Fibroblast of lung (primary cell): Measurements from ENCODE around the gene CHTF18. TPM values are rescaled to one million over a fixed set of nuclear protein-coding genes. Genes with fewer than 3 reads are reported as not detected.

ENCODE experiments used
- DNase-seq, 2 donors: peaks; one replicate each; pipeline versions ENCODE4 v3.0.0 to v3.0.0-alpha.2; 2010; ENCODE audit warnings: low read depth in 2 of 2
- H2AFZ ChIP-seq: 2 replicates; pipeline ENCODE4 v1.5.1; 2012; ENCODE audit warnings: low read length, control low read depth, inconsistent platforms
- H3K27ac ChIP-seq: 2 replicates; pipeline ENCODE4 v1.5.1; 2011; ENCODE audit warnings: low read length, control low read depth; ENCODE audit not compliant: insufficient read depth
- H3K27me3 ChIP-seq: 2 replicates; pipeline ENCODE4 v1.5.1; 2011; ENCODE audit warnings: mild to moderate bottlenecking, low read length; ENCODE audit not compliant: control insufficient read depth, insufficient read depth
- H3K36me3 ChIP-seq: 2 replicates; pipeline ENCODE4 v1.5.1; 2011; ENCODE audit warnings: low read length; ENCODE audit not compliant: control insufficient read depth, insufficient read depth
- H3K4me1 ChIP-seq: 2 replicates; pipeline ENCODE4 v1.5.1; 2011; ENCODE audit warnings: low read length; ENCODE audit not compliant: control insufficient read depth, insufficient read depth; ENCODE audit errors: extremely low read depth
- H3K4me2 ChIP-seq: 2 replicates; pipeline ENCODE4 v1.5.1; 2011; ENCODE audit warnings: low read length, control low read depth; ENCODE audit not compliant: insufficient read depth; ENCODE audit errors: extremely low read depth
- H3K4me3 ChIP-seq, 4 experiments: fragments of 200-600 bp in 1 of 4; sonication (generic) in 1 of 4; replicated peaks in 1 of 4; 2 replicates each; pipeline ENCODE4 v1.5.1; 2011 to 2016; ENCODE audit warnings: low read length in 4 of 4, low read depth in 3 of 4, mild to moderate bottlenecking in 3 of 4, control low read depth in 2 of 4, inconsistent platforms in 1 of 4, mixed read lengths in 1 of 4; ENCODE audit not compliant: insufficient read depth in 1 of 4; ENCODE audit errors: control extremely low read depth in 1 of 4
- H3K79me2 ChIP-seq: 2 replicates; pipeline ENCODE4 v1.5.1; 2012; ENCODE audit warnings: mild to moderate bottlenecking, low read length, inconsistent platforms; ENCODE audit not compliant: control insufficient read depth, insufficient read depth
- H3K9ac ChIP-seq: 2 replicates; pipeline ENCODE4 v1.5.1; 2011; ENCODE audit warnings: mild to moderate bottlenecking, low read length, control low read depth; ENCODE audit not compliant: insufficient read depth
- H3K9me3 ChIP-seq: 2 replicates; pipeline ENCODE4 v1.5.1; 2012; ENCODE audit warnings: low read depth, low read length; ENCODE audit not compliant: control insufficient read depth, insufficient read depth
- H4K20me1 ChIP-seq: 2 replicates; pipeline ENCODE4 v1.5.1; 2011; ENCODE audit warnings: low read length; ENCODE audit not compliant: control insufficient read depth, insufficient read depth; ENCODE audit errors: extremely low read depth
- CTCF ChIP-seq, 2 donors: IDR thresholded peaks in 1 of 2; conservative IDR thresholded peaks in 1 of 2; 1 replicate in 1 of 2; 2 replicates in 1 of 2; pipeline ENCODE4 v1.5.1; 2011 to 2012; ENCODE audit warnings: low read length in 2 of 2, control low read depth in 1 of 2, inconsistent platforms in 1 of 2, low read depth in 1 of 2, mild to moderate bottlenecking in 1 of 2
- EZH2 ChIP-seq: IDR thresholded peaks from 2 replicates; pipeline ENCODE4 v1.5.1; 2012; ENCODE audit warnings: low read length, control low read depth, mild to moderate bottlenecking; ENCODE audit errors: missing control alignments
- polyA plus RNA-seq, 2 donors: library from polyadenylated mRNA; depleted of rRNA in 1 of 2; stranded (reverse) in 1 of 2; unstranded in 1 of 2; fragments of >200 nt; gene quantifications; 2 replicates each; pipeline ENCODE4 v1.2.1, GENCODE V29; 2011 to 2012; ENCODE audit warnings: missing spikeins in 1 of 2
- total RNA-seq: library from RNA; depleted of rRNA; stranded (reverse); fragments of >200 nt; gene quantifications from 2 replicates; pipeline ENCODE4 v1.2.1, GENCODE V29; 2014

The CHTF18 gene
- total and polyA plus RNA-seq, 2 donors (not counting 1 experiment from before 2014, with no cell fraction given) = 1.1 to 4.3 TPM

DNA sequence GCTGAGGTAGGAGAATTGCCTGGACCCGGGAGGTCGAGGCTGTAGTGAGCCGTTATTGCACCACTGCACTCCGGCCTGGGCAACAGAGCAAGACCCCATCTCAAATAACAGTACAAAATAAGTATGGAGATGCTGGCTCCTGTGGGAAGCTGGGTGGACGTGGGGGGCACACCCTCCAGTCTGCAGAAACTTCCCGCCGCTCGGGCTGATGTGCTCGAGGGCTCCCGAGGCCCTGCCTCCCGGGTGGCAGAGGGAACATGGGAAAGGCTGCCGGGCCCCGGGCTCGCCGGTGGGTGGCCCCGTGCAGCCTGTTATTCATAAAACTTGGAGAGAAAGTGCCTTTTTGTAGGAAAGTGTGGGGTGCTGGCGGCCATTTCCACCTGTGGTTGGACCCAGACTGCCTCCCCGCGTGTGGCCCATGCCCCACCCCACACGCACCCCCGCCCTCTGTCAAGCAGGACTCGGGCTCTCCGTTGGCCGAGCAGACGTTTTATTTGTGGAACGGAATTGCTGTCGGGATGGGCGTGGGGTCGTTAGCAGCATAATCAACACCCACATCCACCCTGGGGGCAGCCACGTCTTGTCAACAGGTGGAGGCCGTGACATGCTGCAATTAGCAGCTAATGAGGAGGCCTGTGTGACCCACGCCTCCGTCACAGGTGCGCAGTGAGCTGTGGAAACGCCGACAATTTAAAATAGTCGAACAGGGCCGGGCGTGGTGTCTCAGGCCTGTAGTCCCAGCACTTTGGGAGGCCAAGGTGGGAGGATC lies 40.3 kb upstream of the CHTF18 start:
- no peak overlapping the region for H3K9ac ChIP-seq
- TF ChIP-seq CTCF (conservative IDR thresholded peaks at IDR 0.05 in 1 of 2, IDR thresholded peaks at IDR 0.05 in 1 of 2; ENCODE audit: low read depth in 1 of 2, low read length in 2 of 2) (no peak), EZH2 (no peak)
- no peaks in the 10 kb centered on the region for H3K4me1 ChIP-seq
- no peak overlapping the region for H2AFZ ChIP-seq
- H3K36me3 ChIP-seq = no peaks in the 10 kb centered on the region
- H3K79me2 ChIP-seq = no peaks in the 10 kb centered on the region
- H3K27me3 ChIP-seq = peaks cover 9% of the 10 kb centered on the region
- H3K4me2 ChIP-seq = no peak overlapping the region
- DNase-seq = no peak
- H3K9me3 ChIP-seq = no peaks in the 10 kb centered on the region
- no peak overlapping the region for H3K4me3 ChIP-seq
- no peaks in the 10 kb centered on the region for H4K20me1 ChIP-seq
- no peak overlapping the region for H3K27ac ChIP-seq

GRCh38 chr16:749010-749409 lies 39.4 kb upstream of the CHTF18 start:
- H3K9ac ChIP-seq = no peak overlapping the region
- no peaks in the 10 kb centered on the region for H3K9me3 ChIP-seq
- H3K79me2 ChIP-seq = no peaks in the 10 kb centered on the region
- no peaks in the 10 kb centered on the region for H3K4me1 ChIP-seq
- DNase-seq = peak; percentile 55 to 80
- H3K27ac ChIP-seq = no peak overlapping the region
- H4K20me1 ChIP-seq = no peaks in the 10 kb centered on the region
- no peaks in the 10 kb centered on the region for H3K36me3 ChIP-seq
- no peak overlapping the region for H2AFZ ChIP-seq
- no peak overlapping the region for H3K4me3 ChIP-seq
- H3K27me3 ChIP-seq = peaks cover 9% of the 10 kb centered on the region
- H3K4me2 ChIP-seq = no peak overlapping the region
- TF ChIP-seq EZH2 = no peak
- no peak for TF ChIP-seq CTCF (conservative IDR thresholded peaks at IDR 0.05 in 1 of 2, IDR thresholded peaks at IDR 0.05 in 1 of 2; ENCODE audit: low read depth in 1 of 2, low read length in 2 of 2)

GRCh38 chr16:750485-750884 lies 37.9 kb upstream of the CHTF18 start:
- Histone ChIP-seq H3K4me1 (no peaks in the 10 kb centered on the region), H3K9me3 (no peaks in the 10 kb centered on the region), H3K4me2 (no peak overlapping the region), H3K27ac (no peak overlapping the region), H3K4me3 (no peak overlapping the region), H3K27me3 (peaks cover 9% of the 10 kb centered on the region), H3K9ac (no peak overlapping the region), H4K20me1 (no peaks in the 10 kb centered on the region), H3K79me2 (no peaks in the 10 kb centered on the region), H2AFZ (no peak overlapping the region), H3K36me3 (no peaks in the 10 kb centered on the region)
- DNase-seq = no peak
- TF ChIP-seq EZH2 = no peak
- TF ChIP-seq CTCF (conservative IDR thresholded peaks at IDR 0.05 in 1 of 2, IDR thresholded peaks at IDR 0.05 in 1 of 2; ENCODE audit: low read depth in 1 of 2, low read length in 2 of 2) = no peak
